ENCODE results near the gene HUS1.
"Not testable (repeated sequence)": the region's sequence is repeated elsewhere in the genome, so short reads cannot be mapped to it uniquely, and the experiment has no call there.

DNA sequence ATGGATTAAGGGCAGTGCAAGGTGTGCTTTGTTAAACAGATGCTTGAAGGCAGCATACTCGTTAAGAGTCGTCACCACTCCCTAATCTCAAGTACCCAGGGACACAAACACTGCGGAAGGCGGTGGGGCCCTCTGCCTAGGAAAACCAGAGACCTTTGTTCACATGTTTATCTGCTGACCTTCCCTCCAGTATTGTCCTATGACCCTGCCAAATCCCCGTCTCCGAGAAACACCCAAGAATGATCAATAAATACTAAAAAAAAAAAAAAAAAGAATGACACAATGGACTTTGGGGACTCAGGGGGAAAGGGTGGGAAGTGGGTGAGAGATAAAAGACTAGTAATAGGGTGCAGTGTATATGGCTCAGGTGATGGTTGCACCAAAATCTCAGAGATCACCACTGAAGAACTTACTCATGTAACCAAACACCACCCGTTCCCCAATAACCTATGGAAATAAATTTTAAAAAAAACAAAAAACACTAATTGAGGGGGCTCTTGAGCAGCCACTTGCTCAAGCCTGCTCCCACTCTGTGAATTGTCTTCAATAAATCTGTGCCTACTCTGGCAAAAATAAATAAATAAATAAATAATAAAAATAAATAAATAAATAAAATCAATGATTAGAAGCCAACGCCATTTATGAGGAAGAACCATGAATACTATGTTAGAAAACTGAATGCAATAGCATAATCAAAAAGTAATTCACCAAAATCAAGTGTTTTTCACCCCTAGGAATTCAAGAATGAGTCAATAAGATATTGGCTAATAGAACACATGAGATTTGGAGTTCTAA, 56.1 kb downstream of the HUS1 start:
- TF ChIP-seq, protein P1, sequence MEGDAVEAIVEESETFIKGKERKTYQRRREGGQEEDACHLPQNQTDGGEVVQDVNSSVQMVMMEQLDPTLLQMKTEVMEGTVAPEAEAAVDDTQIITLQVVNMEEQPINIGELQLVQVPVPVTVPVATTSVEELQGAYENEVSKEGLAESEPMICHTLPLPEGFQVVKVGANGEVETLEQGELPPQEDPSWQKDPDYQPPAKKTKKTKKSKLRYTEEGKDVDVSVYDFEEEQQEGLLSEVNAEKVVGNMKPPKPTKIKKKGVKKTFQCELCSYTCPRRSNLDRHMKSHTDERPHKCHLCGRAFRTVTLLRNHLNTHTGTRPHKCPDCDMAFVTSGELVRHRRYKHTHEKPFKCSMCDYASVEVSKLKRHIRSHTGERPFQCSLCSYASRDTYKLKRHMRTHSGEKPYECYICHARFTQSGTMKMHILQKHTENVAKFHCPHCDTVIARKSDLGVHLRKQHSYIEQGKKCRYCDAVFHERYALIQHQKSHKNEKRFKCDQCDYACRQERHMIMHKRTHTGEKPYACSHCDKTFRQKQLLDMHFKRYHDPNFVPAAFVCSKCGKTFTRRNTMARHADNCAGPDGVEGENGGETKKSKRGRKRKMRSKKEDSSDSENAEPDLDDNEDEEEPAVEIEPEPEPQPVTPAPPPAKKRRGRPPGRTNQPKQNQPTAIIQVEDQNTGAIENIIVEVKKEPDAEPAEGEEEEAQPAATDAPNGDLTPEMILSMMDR (IDR thresholded peaks at IDR 0.05; ENCODE audit: insufficient read depth, low read length): not testable (repeated sequence)
- TF ChIP-seq, protein P2, sequence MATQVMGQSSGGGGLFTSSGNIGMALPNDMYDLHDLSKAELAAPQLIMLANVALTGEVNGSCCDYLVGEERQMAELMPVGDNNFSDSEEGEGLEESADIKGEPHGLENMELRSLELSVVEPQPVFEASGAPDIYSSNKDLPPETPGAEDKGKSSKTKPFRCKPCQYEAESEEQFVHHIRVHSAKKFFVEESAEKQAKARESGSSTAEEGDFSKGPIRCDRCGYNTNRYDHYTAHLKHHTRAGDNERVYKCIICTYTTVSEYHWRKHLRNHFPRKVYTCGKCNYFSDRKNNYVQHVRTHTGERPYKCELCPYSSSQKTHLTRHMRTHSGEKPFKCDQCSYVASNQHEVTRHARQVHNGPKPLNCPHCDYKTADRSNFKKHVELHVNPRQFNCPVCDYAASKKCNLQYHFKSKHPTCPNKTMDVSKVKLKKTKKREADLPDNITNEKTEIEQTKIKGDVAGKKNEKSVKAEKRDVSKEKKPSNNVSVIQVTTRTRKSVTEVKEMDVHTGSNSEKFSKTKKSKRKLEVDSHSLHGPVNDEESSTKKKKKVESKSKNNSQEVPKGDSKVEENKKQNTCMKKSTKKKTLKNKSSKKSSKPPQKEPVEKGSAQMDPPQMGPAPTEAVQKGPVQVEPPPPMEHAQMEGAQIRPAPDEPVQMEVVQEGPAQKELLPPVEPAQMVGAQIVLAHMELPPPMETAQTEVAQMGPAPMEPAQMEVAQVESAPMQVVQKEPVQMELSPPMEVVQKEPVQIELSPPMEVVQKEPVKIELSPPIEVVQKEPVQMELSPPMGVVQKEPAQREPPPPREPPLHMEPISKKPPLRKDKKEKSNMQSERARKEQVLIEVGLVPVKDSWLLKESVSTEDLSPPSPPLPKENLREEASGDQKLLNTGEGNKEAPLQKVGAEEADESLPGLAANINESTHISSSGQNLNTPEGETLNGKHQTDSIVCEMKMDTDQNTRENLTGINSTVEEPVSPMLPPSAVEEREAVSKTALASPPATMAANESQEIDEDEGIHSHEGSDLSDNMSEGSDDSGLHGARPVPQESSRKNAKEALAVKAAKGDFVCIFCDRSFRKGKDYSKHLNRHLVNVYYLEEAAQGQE (IDR thresholded peaks at IDR 0.05; ENCODE audit: insufficient replicate concordance, low read depth): not testable (repeated sequence)
- not testable (repeated sequence) for TF ChIP-seq POLR2AphosphoS5 (IDR thresholded peaks at IDR 0.05; ENCODE audit: low read depth); SPI1 (IDR thresholded peaks at IDR 0.05; ENCODE audit: borderline replicate concordance, low read depth)

Data from HL-60 (cell line).